Keratinocyte (primary cell): ENCODE data around the gene PJA2. TPM values are rescaled to one million over a fixed set of nuclear protein-coding genes. Genes with fewer than 3 reads are reported as not detected.

Experiments
- DNase-seq: peaks from one replicate; pipeline ENCODE4 v3.0.0-alpha.2; 2011; ENCODE audit warnings: low read depth, missing footprints, low spot score
- FAIRE-seq: peaks from 2 replicates; lab custom pipeline; 2011; peaks lifted over from hg19 to GRCh38; lab: Jason Lieb, UNC
- H2AFZ ChIP-seq: 2 replicates; pipeline ENCODE4 v1.6.0; 2012; ENCODE audit warnings: low read length, control low read depth, inconsistent platforms; ENCODE audit not compliant: control insufficient read depth
- H3K27ac ChIP-seq: 2 replicates; pipeline ENCODE4 v1.5.1; 2011; ENCODE audit warnings: low read length; ENCODE audit not compliant: control insufficient read depth, insufficient read depth
- H3K27me3 ChIP-seq: 3 replicates; pipeline ENCODE4 v1.6.0; 2011; ENCODE audit warnings: low read length; ENCODE audit not compliant: control insufficient read depth, insufficient read depth; ENCODE audit errors: extremely low read depth
- H3K36me3 ChIP-seq, 2 experiments: 2 replicates in 1 of 2; 3 replicates in 1 of 2; pipeline ENCODE4 v1.5.1; 2011; ENCODE audit warnings: low read length in 2 of 2, mild to moderate bottlenecking in 1 of 2; ENCODE audit not compliant: control insufficient read depth in 2 of 2, insufficient read depth in 2 of 2; ENCODE audit errors: extremely low read depth in 1 of 2
- H3K4me1 ChIP-seq: 3 replicates; pipeline ENCODE4 v1.5.1; 2011; ENCODE audit warnings: low read length; ENCODE audit not compliant: control insufficient read depth, insufficient read depth; ENCODE audit errors: extremely low read depth
- H3K4me2 ChIP-seq: 3 replicates; pipeline ENCODE4 v1.6.0; 2011; ENCODE audit warnings: low read depth, low read length; ENCODE audit not compliant: control insufficient read depth, insufficient read depth; ENCODE audit errors: extremely low read depth
- H3K4me3 ChIP-seq, 3 experiments: fragments of 200-600 bp in 1 of 3; sonication (generic) in 1 of 3; 2 replicates in 2 of 3; 3 replicates in 1 of 3; pipeline ENCODE4 v1.5.1; 2011 to 2016; ENCODE audit warnings: low read length in 3 of 3, mild to moderate bottlenecking in 3 of 3, control low read depth in 2 of 3, inconsistent platforms in 1 of 3, low read depth in 1 of 3, mixed read lengths in 1 of 3, mixed run types in 1 of 3, moderate library complexity in 1 of 3; ENCODE audit not compliant: control insufficient read depth in 2 of 3, insufficient read depth in 2 of 3; ENCODE audit errors: extremely low read depth in 1 of 3
- H3K79me2 ChIP-seq: 2 replicates; pipeline ENCODE4 v1.6.0; 2012; ENCODE audit warnings: low read length; ENCODE audit not compliant: control insufficient read depth, insufficient read depth
- H3K9ac ChIP-seq: 3 replicates; pipeline ENCODE4 v1.6.0; 2011; ENCODE audit warnings: low read length; ENCODE audit not compliant: control insufficient read depth, insufficient read depth; ENCODE audit errors: extremely low read depth
- H3K9me1 ChIP-seq: 3 replicates; pipeline ENCODE4 v1.6.0; 2011; ENCODE audit warnings: low read length; ENCODE audit not compliant: control insufficient read depth, insufficient read depth; ENCODE audit errors: extremely low read depth
- H3K9me3 ChIP-seq: 2 replicates; pipeline ENCODE4 v1.5.1; 2012; ENCODE audit warnings: low read depth, low read length; ENCODE audit not compliant: control insufficient read depth
- H4K20me1 ChIP-seq: 3 replicates; pipeline ENCODE4 v1.6.0; 2011; ENCODE audit warnings: low read length; ENCODE audit not compliant: control insufficient read depth, insufficient read depth; ENCODE audit errors: extremely low read depth
- EZH2 ChIP-seq: IDR thresholded peaks from one replicate; pipeline ENCODE4 v1.6.1; 2012; ENCODE audit warnings: inconsistent platforms, mild to moderate bottlenecking, low read length, moderate library complexity
- dilution Hi-C: fragments of 300-500 bp; cut with MboI; formaldehyde crosslinking; loops from one replicate; pipeline ENCODE4 v1.7.0; 2020; ENCODE audit warnings: low sequenced_read_pairs; ENCODE audit not compliant: extremely low pct_ligation_motif_present
- polyA plus RNA-seq, 5 experiments: library from polyadenylated mRNA; depleted of rRNA in 3 of 5; stranded (reverse) in 3 of 5; stranded (forward) in 1 of 5; unstranded in 1 of 5; fragments of >200 nt; gene quantifications; 1 replicate in 1 of 5; 2 replicates in 3 of 5; 3 replicates in 1 of 5; pipeline versions ENCODE4 v1.2.1 to v1.2.3, GENCODE V29; 2011 to 2012; ENCODE audit warnings: missing spikeins in 2 of 5, low read depth in 1 of 5, low replicate concordance in 1 of 5
- TF ChIP-seq, protein P1 (sequence below), 3 experiments: IDR thresholded peaks in 1 of 3; conservative IDR thresholded peaks in 1 of 3; optimal IDR thresholded peaks in 1 of 3; 2 replicates in 2 of 3; 3 replicates in 1 of 3; pipeline versions ENCODE3 to v1.5.1; 2011; ENCODE audit warnings: low read length in 3 of 3, mild to moderate bottlenecking in 3 of 3, moderate library complexity in 2 of 3, control low read depth in 1 of 3, inconsistent platforms in 1 of 3; ENCODE audit not compliant: insufficient read depth in 2 of 3; ENCODE audit errors: extremely low read depth in 1 of 3

PJA2 gene
- polyA plus RNA-seq, 1 donor (not counting 4 experiments of a cell fraction or from before 2014, with no cell fraction given): 49.3 TPM

DNA sequence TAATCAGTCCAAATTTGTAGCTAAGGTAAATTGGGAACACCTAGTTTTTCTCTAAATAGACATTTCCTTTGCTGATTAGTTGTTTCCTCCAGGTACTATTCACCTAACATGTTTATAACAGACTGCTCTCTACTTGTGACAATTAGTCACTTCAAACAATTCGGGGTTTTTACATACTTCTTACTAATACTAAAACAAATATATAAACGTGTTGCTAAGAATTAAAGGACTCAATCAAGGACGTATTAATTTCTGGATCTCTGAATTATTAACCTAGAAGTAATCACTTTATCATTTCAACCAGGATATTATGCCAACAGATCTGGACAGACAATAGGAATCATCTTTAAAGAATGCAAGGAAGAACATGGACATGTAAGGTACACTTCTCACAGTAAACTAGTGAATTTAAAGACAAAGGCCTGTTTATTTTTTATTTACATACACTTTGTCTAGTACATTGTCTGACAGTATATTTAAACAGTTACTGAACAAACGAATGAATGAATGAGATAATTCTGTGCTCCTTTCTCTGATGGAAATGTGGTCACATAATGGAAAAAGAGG, 22.3 kb downstream of the PJA2 start:
- dilution Hi-C loops: no loop called here
- TF ChIP-seq, protein P1, sequence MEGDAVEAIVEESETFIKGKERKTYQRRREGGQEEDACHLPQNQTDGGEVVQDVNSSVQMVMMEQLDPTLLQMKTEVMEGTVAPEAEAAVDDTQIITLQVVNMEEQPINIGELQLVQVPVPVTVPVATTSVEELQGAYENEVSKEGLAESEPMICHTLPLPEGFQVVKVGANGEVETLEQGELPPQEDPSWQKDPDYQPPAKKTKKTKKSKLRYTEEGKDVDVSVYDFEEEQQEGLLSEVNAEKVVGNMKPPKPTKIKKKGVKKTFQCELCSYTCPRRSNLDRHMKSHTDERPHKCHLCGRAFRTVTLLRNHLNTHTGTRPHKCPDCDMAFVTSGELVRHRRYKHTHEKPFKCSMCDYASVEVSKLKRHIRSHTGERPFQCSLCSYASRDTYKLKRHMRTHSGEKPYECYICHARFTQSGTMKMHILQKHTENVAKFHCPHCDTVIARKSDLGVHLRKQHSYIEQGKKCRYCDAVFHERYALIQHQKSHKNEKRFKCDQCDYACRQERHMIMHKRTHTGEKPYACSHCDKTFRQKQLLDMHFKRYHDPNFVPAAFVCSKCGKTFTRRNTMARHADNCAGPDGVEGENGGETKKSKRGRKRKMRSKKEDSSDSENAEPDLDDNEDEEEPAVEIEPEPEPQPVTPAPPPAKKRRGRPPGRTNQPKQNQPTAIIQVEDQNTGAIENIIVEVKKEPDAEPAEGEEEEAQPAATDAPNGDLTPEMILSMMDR (optimal IDR thresholded peaks at IDR 0.05 in 1 of 3, IDR thresholded peaks at IDR 0.05 in 1 of 3, conservative IDR thresholded peaks at IDR 0.05 in 1 of 3; ENCODE audit: extremely low read depth in 1 of 3, insufficient read depth in 2 of 3, low read length in 3 of 3): no peak
- no peak for TF ChIP-seq EZH2
- H3K4me3 ChIP-seq: no peak overlapping the region
- H3K27me3 ChIP-seq: no peaks in the 10 kb centered on the region
- FAIRE-seq (peak; percentile 34), DNase-seq (no peak)
- no peaks in the 10 kb centered on the region for H3K36me3 ChIP-seq
- no peaks in the 10 kb centered on the region for H3K9me3 ChIP-seq
- no peak overlapping the region for H3K9ac ChIP-seq
- H3K4me1 ChIP-seq: peaks cover 20% of the 10 kb centered on the region
- peaks cover 37% of the 10 kb centered on the region for H3K79me2 ChIP-seq
- peak overlapping the region; percentile 30 for H3K4me2 ChIP-seq
- H3K9me1 ChIP-seq: no peaks in the 10 kb centered on the region
- H2AFZ ChIP-seq: no peak overlapping the region
- H3K27ac ChIP-seq: no peak overlapping the region
- H4K20me1 ChIP-seq: peaks cover 2% of the 10 kb centered on the region

GRCh38 chr5:109378095-109378494, 31.7 kb downstream of the PJA2 start:
- no peaks in the 10 kb centered on the region for H3K27me3 ChIP-seq
- peaks cover 4 to 9% of the 10 kb centered on the region in 2 experiments for H3K36me3 ChIP-seq
- H3K27ac ChIP-seq: no peak overlapping the region
- DNase-seq (no peak), FAIRE-seq (no peak)
- H2AFZ ChIP-seq: no peak overlapping the region
- H3K9me3 ChIP-seq: no peaks in the 10 kb centered on the region
- no peak overlapping the region for H3K4me2 ChIP-seq
- H3K4me3 ChIP-seq: no peak overlapping the region
- H3K4me1 ChIP-seq: peaks cover 3% of the 10 kb centered on the region
- H4K20me1 ChIP-seq: no peaks in the 10 kb centered on the region
- H3K9ac ChIP-seq: no peak overlapping the region
- dilution Hi-C loops: no loop called here
- H3K79me2 ChIP-seq: no peaks in the 10 kb centered on the region
- TF ChIP-seq, protein P1 (optimal IDR thresholded peaks at IDR 0.05 in 1 of 3, IDR thresholded peaks at IDR 0.05 in 1 of 3, conservative IDR thresholded peaks at IDR 0.05 in 1 of 3; ENCODE audit: extremely low read depth in 1 of 3, insufficient read depth in 2 of 3, low read length in 3 of 3): no peak
- TF ChIP-seq EZH2: no peak
- no peaks in the 10 kb centered on the region for H3K9me1 ChIP-seq
